Thyroid gland (tissue), 4 donors: ENCODE data around the gene SACM1L. TPM values are rescaled to one million over a fixed set of nuclear protein-coding genes. Genes with fewer than 3 reads are reported as not detected.
A peak's percentile ranks its signal among the peaks of the same experiment; 100 is the strongest.

Source experiments
- DNase-seq, 2 donors: peaks; one replicate each; pipeline ENCODE4 v3.0.0-alpha.2; 2019
- H3K27ac ChIP-seq, 3 donors: fragments of 200-600 bp; sonication (generic); 1 replicate in 2 of 3; 2 replicates in 1 of 3; pipeline ENCODE4 v1.5.1; 2016 to 2019; ENCODE audit warnings: mild to moderate bottlenecking in 1 of 3, moderate library complexity in 1 of 3
- H3K27me3 ChIP-seq: fragments of 200-600 bp; sonication (generic); one replicate; pipeline ENCODE4 v1.5.1; 2019
- H3K36me3 ChIP-seq, 2 donors: fragments of 200-600 bp; sonication (generic); one replicate each; pipeline ENCODE4 v1.5.1; 2016 to 2019
- H3K4me1 ChIP-seq, 2 donors: fragments of 200-600 bp; sonication (generic); one replicate each; pipeline ENCODE4 v1.5.1; 2017 to 2019
- H3K4me3 ChIP-seq, 3 donors: fragments of 200-600 bp; sonication (generic); replicated peaks in 1 of 3; 1 replicate in 2 of 3; 2 replicates in 1 of 3; pipeline ENCODE4 v1.5.1; 2016; ENCODE audit warnings: mild to moderate bottlenecking in 1 of 3
- H3K9me3 ChIP-seq: fragments of 200-600 bp; sonication (generic); one replicate; pipeline ENCODE4 v1.5.1; 2017
- POLR2A ChIP-seq, 2 donors: fragments of 450-650 bp; IDR thresholded peaks; one replicate each; pipeline ENCODE4 v1.6.1; 2017; ENCODE audit warnings: antibody characterized with exemption in 2 of 2, mild to moderate bottlenecking in 2 of 2, moderate library complexity in 1 of 2
- WGBS, 2 donors: methylation state at CpG; one replicate each; pipeline ENCODE4 v1.1.5; 2017; 5-methylcytosine and 5-hydroxymethylcytosine counted together
- intact Hi-C: fragments of 100-400 bp; cut with DNase I; formaldehyde crosslinking; loops from one replicate; pipeline ENCODE4 v1.15.1; 2023
- total RNA-seq, 4 donors: library from RNA; depleted of rRNA; stranded (reverse); fragments of >200 nt; gene quantifications; one replicate each; pipeline ENCODE4 v1.2.3, GENCODE V29; 2016
- TF ChIP-seq, protein P1 (sequence below), 6 experiments: fragments of 200-600 bp in 3 of 6; fragments of 450-650 bp in 3 of 6; sonication (generic) in 3 of 6; IDR thresholded peaks; one replicate each; pipeline ENCODE4 v1.5.1; 2016 to 2019; ENCODE audit warnings: antibody characterized with exemption in 6 of 6, mild to moderate bottlenecking in 2 of 6, inconsistent platforms in 1 of 6, moderate library complexity in 1 of 6

SACM1L gene
- total RNA-seq, 4 donors from 2014 or later, result 87.0 to 161 (median 111) TPM

DNA sequence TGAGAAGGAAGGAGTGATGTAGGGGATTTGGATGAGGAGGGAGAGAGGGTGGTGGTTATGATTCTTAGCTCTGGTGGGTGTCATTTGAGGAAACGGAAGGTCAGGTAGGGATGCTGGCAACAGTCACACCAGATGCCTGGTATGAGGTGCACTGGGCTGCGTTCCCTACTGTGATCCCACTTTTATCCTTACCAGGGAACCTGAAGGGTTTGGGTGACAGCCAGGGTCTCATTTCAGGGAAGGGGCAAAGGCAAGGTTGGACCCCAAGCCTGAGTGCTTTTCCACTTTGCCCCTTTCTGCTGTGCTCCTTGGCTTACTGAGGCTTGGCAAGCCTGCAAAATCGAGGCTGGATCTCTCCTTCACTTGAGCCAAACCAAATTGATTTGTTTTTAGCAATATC, 36.0 kb upstream of the SACM1L start:
- Histone ChIP-seq H3K4me3 (no peak overlapping the region), H3K27me3 (no peaks in the 10 kb centered on the region), H3K4me1 (peaks cover 25 to 46% of the 10 kb centered on the region in 2 donors), H3K27ac (peak overlapping the region; percentile 70 to 81 (median 76)), H3K9me3 (no peaks in the 10 kb centered on the region), H3K36me3 (no peaks in the 10 kb centered on the region)
- 57 to 67% methylated on average over 3 of the region's 3 CpGs for WGBS, 2 donors
- no peak for DNase-seq
- no peak for TF ChIP-seq POLR2A (IDR thresholded peaks at IDR 0.05)
- TF ChIP-seq, protein P1, sequence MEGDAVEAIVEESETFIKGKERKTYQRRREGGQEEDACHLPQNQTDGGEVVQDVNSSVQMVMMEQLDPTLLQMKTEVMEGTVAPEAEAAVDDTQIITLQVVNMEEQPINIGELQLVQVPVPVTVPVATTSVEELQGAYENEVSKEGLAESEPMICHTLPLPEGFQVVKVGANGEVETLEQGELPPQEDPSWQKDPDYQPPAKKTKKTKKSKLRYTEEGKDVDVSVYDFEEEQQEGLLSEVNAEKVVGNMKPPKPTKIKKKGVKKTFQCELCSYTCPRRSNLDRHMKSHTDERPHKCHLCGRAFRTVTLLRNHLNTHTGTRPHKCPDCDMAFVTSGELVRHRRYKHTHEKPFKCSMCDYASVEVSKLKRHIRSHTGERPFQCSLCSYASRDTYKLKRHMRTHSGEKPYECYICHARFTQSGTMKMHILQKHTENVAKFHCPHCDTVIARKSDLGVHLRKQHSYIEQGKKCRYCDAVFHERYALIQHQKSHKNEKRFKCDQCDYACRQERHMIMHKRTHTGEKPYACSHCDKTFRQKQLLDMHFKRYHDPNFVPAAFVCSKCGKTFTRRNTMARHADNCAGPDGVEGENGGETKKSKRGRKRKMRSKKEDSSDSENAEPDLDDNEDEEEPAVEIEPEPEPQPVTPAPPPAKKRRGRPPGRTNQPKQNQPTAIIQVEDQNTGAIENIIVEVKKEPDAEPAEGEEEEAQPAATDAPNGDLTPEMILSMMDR (IDR thresholded peaks at IDR 0.05), result no peak
- intact Hi-C loops, result no loop called here

GRCh38 chr3:45654397-45654944, 34.7 kb upstream of the SACM1L start:
- Histone ChIP-seq H3K9me3 (no peaks in the 10 kb centered on the region), H3K27me3 (no peaks in the 10 kb centered on the region), H3K4me3 (no peak overlapping the region), H3K27ac (peak overlapping the region; percentile 47 to 81 (median 57)), H3K4me1 (peaks cover 25 to 46% of the 10 kb centered on the region in 2 donors), H3K36me3 (no peaks in the 10 kb centered on the region)
- 53 to 56% methylated on average over 6 of the region's 6 CpGs for whole genome bisulfite sequencing, 2 donors
- no peak for TF ChIP-seq POLR2A (IDR thresholded peaks at IDR 0.05)
- TF ChIP-seq, protein P1 (IDR thresholded peaks at IDR 0.05), result peak in 1 of 6 experiments; percentile 18
- no peak for DNase-seq
- intact Hi-C loops, result loop anchor here (2.0 kb wide), 1 partner anchor 60 kb away; the partner anchor contains the start of gene LIMD1

- DNase-seq, result no peak
- no peak overlapping the region for H3K4me3 ChIP-seq
- peaks cover 25 to 54% of the 10 kb centered on the region in 2 donors for H3K4me1 ChIP-seq
- H3K27me3 ChIP-seq, result no peaks in the 10 kb centered on the region
- H3K27ac ChIP-seq, result peak overlapping the region in 2 of 3 donors; percentile 46 to 57
- TF ChIP-seq, protein P1 (IDR thresholded peaks at IDR 0.05), result no peak
- no peak for TF ChIP-seq POLR2A (IDR thresholded peaks at IDR 0.05)
- 82 to 91% methylated on average over 2 of the region's 2 CpGs for WGBS, 2 donors
- no peaks in the 10 kb centered on the region for H3K9me3 ChIP-seq
- H3K36me3 ChIP-seq, result no peaks in the 10 kb centered on the region
- intact Hi-C loops, result loop anchor here (2.0 to 5.0 kb wide), 3 partner anchors 61 to 619 kb away; partner anchors contain the start of gene LIMD1
Observed at GRCh38 chr3:45655906-45656305, 33.3 kb upstream of the SACM1L start.

DNA sequence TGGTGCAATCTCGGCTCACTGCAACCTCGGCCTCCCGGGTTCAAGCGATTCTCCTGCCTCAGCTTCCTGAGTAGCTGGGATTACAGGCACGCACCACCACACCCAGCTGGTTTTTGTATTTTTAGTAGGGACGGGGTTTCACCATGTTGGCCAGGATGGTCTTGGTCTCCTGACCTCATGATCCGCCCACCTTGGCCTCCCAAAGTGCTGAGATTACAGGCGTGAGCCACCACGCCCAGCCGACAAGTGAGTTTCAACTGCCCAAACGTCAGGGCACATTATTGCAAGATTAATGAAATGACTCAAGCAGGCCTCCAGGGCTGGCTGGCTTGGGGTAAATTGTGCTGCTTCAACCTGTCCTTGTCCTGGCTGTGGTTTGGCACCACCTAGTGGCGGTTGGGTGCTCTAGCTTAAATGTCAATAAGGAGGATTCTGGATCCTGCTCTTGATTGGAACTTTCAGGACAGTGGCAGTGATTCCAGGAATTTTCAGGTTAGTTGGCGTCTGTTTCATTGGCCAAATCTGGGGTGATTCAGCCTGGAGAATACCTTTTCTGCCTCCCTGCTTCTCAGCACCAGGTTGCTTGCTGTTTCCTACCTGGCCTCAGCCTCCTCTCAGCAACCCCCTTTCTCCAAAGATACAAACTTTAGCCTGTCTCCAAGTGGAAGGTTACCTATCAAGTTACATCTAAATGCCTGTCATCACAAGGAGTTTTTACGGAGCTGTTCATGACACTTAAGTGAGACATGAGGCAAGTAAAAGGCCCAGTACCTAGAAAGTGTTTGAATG, 32.4 kb upstream of the SACM1L start:
- no peaks in the 10 kb centered on the region for H3K9me3 ChIP-seq
- 53 to 54% methylated on average over 12 to 14 of the region's 14 CpGs for WGBS, 2 donors
- TF ChIP-seq, protein P1 (IDR thresholded peaks at IDR 0.05), result peak; percentile 81 to 99 (median 94)
- no peak for TF ChIP-seq POLR2A (IDR thresholded peaks at IDR 0.05)

More for the DNA sequence above, 32.4 kb upstream of the SACM1L start:
- intact Hi-C loops, result loop anchor here (5.0 kb wide), 2 partner anchors 144 to 619 kb away; no protein-coding TSS in a partner anchor
- H3K4me1 ChIP-seq, result peaks cover 25 to 54% of the 10 kb centered on the region in 2 donors
- H3K27ac ChIP-seq, result peak overlapping the region in 2 of 3 donors; percentile 39 to 49
- H3K36me3 ChIP-seq, result no peaks in the 10 kb centered on the region
- DNase-seq, result peak; percentile 91 to 93
- H3K27me3 ChIP-seq, result no peaks in the 10 kb centered on the region
- H3K4me3 ChIP-seq, result no peak overlapping the region
